ENCODE measurements around the gene LRRK1. TPM values are rescaled to one million over a fixed set of nuclear protein-coding genes. Genes with fewer than 3 reads are reported as not detected.
A peak's percentile ranks its signal among the peaks of the same experiment; 100 is the strongest.

Gene LRRK1
- total RNA-seq, 1 experiment from 2014 or later: 7.6 TPM

DNA sequence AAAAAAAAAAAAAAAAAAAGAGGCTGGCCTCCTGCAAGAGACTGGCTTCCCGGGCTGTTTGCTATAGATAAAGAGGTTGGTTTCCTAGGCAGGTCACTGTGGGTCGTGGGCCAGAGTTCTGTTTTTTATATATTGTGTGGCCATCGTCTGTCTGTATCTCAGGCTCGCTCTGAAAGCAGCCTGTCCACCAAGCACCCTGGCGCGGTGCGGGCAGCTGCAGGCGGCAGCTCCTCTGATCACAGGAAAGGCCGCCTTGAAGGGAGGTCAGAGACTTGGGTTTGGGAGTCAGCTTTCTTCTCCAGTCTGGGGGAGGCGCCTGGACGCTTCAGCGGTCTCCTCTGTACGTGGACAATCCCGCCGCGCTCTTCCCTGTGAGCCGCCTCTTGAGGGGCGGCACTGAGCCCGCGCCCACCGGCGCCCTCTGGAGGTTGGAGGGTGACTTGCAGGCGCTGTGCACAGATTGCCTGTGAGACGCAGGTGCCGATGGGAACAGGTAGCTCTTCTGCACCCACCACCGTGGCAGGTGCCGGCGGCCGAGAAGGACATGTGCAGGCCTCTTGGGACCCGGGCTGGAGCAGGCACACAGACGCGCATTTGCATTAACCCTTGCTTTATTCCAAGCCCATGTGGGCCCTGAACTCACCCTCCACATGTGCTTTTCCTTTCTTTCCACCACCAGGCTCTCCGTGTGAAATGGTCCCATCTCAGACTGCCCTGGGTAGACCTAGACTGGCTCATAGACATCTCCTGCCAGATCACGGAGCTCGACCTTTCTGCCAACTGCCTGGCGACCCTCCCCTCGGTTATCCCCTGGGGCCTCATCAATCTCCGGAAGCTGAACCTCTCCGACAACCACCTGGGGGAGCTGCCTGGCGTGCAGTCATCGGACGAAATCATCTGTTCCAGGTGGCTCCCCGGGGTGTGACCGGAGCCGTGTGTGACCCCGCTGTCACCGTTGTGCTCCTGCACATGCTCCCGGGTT lies 89.3 kb downstream of the LRRK1 start (continued):
- TF ChIP-seq, protein P1, sequence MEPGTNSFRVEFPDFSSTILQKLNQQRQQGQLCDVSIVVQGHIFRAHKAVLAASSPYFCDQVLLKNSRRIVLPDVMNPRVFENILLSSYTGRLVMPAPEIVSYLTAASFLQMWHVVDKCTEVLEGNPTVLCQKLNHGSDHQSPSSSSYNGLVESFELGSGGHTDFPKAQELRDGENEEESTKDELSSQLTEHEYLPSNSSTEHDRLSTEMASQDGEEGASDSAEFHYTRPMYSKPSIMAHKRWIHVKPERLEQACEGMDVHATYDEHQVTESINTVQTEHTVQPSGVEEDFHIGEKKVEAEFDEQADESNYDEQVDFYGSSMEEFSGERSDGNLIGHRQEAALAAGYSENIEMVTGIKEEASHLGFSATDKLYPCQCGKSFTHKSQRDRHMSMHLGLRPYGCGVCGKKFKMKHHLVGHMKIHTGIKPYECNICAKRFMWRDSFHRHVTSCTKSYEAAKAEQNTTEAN (CRISPR knock-in tag; IDR thresholded peaks at IDR 0.05): no peak
- TF ChIP-seq ZNF416 (CRISPR knock-in tag; IDR thresholded peaks at IDR 0.05) (no peak), FOXK1 (CRISPR knock-in tag; IDR thresholded peaks at IDR 0.05) (peak; percentile 56; the same call in 1 of the 2 replicates)

DNA sequence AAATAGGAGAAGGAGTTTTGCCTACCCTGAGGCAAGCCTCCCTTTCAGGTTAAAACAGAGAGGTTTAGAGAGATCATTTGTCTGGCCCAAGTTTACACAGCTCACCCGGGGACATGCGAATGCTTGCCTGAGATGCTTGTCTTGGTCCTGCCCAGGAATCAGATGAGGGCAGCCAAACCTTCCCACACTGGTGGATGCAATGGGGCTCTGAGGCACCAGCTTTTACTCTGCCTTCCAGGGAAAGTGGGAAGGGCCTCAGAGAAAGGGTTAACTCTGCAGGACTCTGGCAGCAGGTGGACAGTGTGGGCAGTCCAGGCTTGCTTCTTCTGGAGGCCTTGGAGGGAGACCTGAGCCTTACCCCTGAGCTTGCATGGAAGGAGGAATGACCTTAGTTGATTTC lies 90.0 kb downstream of the LRRK1 start:
- Mint-ChIP-seq H3K9me3 (peaks cover 20% of the 10 kb centered on the region), H3K36me3 (peaks cover 17% of the 10 kb centered on the region), H3K27me3 (ENCODE audit: low read depth) (peaks cover 17% of the 10 kb centered on the region), H3K27ac (no peak overlapping the region), H3K4me1 (peaks cover 40% of the 10 kb centered on the region), H3K4me3 (no peak overlapping the region)
- ChIA-PET POLR2A (interaction anchor here (3.1 kb wide), 1 partner anchor 90 kb away, joined by 11 read pairs; the partner anchor contains the start of gene LRRK1), CTCF (interaction anchor here (0.9 to 8.5 kb wide), 33 partner anchors 8 to 376 kb away, joined by 3 to 253 read pairs (median 6); partner anchors contain the start of genes ALDH1A3, CHSY1 and LRRK1)
- DNase-seq (ENCODE audit: low spot score): no peak
- no peak for TF ChIP-seq TP53 (CRISPR knock-in tag; IDR thresholded peaks at IDR 0.05)
- ATAC-seq: no peak

DNA sequence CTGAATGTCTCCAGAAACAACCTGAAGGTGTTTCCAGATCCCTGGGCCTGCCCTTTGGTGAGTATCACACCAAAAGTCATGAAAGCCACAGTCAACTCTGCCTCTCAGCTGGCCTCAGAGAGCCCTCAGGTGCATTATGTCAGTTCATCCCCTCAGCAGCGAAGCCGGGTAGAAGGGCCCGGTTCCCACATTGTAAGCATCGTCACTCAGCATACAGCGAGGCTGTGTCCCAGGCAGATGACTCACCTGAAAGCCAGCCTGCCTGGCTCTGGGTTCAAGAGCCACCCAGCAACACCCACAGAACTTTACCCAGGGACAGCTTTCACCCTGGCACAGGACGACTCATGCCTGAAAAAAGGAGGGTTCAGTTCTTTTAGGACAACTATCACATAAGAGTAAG lies 91.6 kb downstream of the LRRK1 start:
- peaks cover under 1% of the 10 kb centered on the region; the same call in 1 of the 2 replicates for H3K36me3 Mint-ChIP-seq
- no peak overlapping the region for H3K4me3 Mint-ChIP-seq
- peaks cover 14% of the 10 kb centered on the region for H3K27me3 Mint-ChIP-seq (ENCODE audit: low read depth)
- no peak overlapping the region for H3K27ac Mint-ChIP-seq
- H3K9me3 Mint-ChIP-seq: peaks cover 4% of the 10 kb centered on the region
- TF ChIP-seq EMX1 (CRISPR knock-in tag; IDR thresholded peaks at IDR 0.05) (no peak), SMAD3 (CRISPR knock-in tag; IDR thresholded peaks at IDR 0.05; ENCODE audit: borderline replicate concordance) (no peak), ESRRA (CRISPR knock-in tag; IDR thresholded peaks at IDR 0.05; ENCODE audit: borderline replicate concordance) (no peak), ZNF423 (CRISPR knock-in tag; IDR thresholded peaks at IDR 0.05) (no peak), FOXP1 (CRISPR knock-in tag; IDR thresholded peaks at IDR 0.05; ENCODE audit: borderline replicate concordance) (no peak), NR3C1 (CRISPR knock-in tag; conservative IDR thresholded peaks at IDR 0.05; ENCODE audit: low read depth) (no peak), ZNF219 (CRISPR knock-in tag; IDR thresholded peaks at IDR 0.05; ENCODE audit: borderline replicate concordance) (no peak)
- TF ChIP-seq, protein P2, sequence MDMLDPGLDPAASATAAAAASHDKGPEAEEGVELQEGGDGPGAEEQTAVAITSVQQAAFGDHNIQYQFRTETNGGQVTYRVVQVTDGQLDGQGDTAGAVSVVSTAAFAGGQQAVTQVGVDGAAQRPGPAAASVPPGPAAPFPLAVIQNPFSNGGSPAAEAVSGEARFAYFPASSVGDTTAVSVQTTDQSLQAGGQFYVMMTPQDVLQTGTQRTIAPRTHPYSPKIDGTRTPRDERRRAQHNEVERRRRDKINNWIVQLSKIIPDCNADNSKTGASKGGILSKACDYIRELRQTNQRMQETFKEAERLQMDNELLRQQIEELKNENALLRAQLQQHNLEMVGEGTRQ (CRISPR knock-in tag; IDR thresholded peaks at IDR 0.05): no peak
- TF ChIP-seq, protein P3, sequence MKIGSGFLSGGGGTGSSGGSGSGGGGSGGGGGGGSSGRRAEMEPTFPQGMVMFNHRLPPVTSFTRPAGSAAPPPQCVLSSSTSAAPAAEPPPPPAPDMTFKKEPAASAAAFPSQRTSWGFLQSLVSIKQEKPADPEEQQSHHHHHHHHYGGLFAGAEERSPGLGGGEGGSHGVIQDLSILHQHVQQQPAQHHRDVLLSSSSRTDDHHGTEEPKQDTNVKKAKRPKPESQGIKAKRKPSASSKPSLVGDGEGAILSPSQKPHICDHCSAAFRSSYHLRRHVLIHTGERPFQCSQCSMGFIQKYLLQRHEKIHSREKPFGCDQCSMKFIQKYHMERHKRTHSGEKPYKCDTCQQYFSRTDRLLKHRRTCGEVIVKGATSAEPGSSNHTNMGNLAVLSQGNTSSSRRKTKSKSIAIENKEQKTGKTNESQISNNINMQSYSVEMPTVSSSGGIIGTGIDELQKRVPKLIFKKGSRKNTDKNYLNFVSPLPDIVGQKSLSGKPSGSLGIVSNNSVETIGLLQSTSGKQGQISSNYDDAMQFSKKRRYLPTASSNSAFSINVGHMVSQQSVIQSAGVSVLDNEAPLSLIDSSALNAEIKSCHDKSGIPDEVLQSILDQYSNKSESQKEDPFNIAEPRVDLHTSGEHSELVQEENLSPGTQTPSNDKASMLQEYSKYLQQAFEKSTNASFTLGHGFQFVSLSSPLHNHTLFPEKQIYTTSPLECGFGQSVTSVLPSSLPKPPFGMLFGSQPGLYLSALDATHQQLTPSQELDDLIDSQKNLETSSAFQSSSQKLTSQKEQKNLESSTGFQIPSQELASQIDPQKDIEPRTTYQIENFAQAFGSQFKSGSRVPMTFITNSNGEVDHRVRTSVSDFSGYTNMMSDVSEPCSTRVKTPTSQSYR (CRISPR knock-in tag; IDR thresholded peaks at IDR 0.05): no peak
- TF ChIP-seq, protein P4, sequence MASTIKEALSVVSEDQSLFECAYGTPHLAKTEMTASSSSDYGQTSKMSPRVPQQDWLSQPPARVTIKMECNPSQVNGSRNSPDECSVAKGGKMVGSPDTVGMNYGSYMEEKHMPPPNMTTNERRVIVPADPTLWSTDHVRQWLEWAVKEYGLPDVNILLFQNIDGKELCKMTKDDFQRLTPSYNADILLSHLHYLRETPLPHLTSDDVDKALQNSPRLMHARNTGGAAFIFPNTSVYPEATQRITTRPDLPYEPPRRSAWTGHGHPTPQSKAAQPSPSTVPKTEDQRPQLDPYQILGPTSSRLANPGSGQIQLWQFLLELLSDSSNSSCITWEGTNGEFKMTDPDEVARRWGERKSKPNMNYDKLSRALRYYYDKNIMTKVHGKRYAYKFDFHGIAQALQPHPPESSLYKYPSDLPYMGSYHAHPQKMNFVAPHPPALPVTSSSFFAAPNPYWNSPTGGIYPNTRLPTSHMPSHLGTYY (CRISPR knock-in tag; IDR thresholded peaks at IDR 0.05): no peak
- TF ChIP-seq, protein P5, sequence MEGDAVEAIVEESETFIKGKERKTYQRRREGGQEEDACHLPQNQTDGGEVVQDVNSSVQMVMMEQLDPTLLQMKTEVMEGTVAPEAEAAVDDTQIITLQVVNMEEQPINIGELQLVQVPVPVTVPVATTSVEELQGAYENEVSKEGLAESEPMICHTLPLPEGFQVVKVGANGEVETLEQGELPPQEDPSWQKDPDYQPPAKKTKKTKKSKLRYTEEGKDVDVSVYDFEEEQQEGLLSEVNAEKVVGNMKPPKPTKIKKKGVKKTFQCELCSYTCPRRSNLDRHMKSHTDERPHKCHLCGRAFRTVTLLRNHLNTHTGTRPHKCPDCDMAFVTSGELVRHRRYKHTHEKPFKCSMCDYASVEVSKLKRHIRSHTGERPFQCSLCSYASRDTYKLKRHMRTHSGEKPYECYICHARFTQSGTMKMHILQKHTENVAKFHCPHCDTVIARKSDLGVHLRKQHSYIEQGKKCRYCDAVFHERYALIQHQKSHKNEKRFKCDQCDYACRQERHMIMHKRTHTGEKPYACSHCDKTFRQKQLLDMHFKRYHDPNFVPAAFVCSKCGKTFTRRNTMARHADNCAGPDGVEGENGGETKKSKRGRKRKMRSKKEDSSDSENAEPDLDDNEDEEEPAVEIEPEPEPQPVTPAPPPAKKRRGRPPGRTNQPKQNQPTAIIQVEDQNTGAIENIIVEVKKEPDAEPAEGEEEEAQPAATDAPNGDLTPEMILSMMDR (IDR thresholded peaks at IDR 0.05): no peak
- TF ChIP-seq, protein P6, sequence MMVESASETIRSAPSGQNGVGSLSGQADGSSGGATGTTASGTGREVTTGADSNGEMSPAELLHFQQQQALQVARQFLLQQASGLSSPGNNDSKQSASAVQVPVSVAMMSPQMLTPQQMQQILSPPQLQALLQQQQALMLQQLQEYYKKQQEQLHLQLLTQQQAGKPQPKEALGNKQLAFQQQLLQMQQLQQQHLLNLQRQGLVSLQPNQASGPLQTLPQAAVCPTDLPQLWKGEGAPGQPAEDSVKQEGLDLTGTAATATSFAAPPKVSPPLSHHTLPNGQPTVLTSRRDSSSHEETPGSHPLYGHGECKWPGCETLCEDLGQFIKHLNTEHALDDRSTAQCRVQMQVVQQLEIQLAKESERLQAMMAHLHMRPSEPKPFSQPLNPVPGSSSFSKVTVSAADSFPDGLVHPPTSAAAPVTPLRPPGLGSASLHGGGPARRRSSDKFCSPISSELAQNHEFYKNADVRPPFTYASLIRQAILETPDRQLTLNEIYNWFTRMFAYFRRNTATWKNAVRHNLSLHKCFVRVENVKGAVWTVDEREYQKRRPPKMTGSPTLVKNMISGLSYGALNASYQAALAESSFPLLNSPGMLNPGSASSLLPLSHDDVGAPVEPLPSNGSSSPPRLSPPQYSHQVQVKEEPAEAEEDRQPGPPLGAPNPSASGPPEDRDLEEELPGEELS (CRISPR knock-in tag; IDR thresholded peaks at IDR 0.05): no peak
- TF ChIP-seq, protein P1 (CRISPR knock-in tag; IDR thresholded peaks at IDR 0.05): no peak
- ChIA-PET CTCF (interaction anchor here (0.7 to 8.5 kb wide), 6 partner anchors 58 to 244 kb away, joined by 3 to 128 read pairs (median 7); partner anchors contain the start of genes CHSY1 and LRRK1), POLR2A (interaction anchor here (0.7 kb wide), 2 partner anchors 46 to 242 kb away, joined by 4 to 10 read pairs; no protein-coding TSS in a partner anchor)
- peaks cover 54% of the 10 kb centered on the region for H3K4me1 Mint-ChIP-seq
- ATAC-seq (no peak), DNase-seq (ENCODE audit: low spot score) (no peak)

Measured in WTC11 (cell line).